Activated CD8-positive, alpha-beta memory T cell treated with anti-CD3 and anti-CD28 coated beads, Interleukin-2, amount 50 U/mL, for 1 hour (primary cell): ENCODE results near the gene IPO4.

Experiments used
- DNase-seq: peaks from one replicate; pipeline ENCODE4 v3.0.0-alpha.2; 2020; ENCODE audit errors: extremely low read depth

The IPO4 gene

DNA sequence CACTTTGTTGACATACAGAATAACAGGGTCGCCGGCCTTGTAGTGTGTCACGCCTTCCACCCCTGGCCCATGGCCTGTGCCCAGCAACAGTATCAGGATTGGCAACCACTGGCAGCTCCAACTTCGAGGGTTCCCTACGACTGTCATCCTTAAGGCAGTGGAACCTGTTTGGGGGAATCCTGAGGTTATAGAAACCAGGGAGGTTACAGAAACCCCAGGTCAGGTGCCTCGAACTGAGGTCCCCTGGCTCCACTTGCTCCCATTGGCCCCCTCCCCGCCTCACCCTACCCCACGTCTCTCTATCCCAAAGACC lies 6.2 kb upstream of the IPO4 start:
- DNase-seq: no peak

- DNase-seq: no peak
These were observed 5.7 kb upstream of the IPO4 start for GRCh38 chr14:24194186-24194872.

DNA sequence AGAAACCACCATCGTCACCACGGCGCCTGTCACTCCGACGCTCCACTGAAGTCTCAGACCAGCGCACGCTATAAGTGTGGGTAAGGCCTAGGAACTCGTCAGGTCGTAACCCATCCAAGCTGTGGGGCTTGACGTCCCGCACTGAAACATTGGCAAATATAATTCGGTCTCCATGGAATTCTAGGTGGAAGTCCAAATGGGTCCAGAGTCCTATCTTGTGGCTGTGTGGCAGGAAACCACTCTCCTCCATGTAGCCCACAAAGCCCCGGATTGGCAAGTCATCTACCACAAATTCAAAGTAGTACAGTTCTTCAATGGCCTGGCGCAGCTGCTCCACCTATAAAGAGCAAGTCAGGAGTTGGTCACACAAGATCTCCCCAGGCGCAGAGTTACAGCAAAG lies 4.3 kb upstream of the IPO4 start:
- no peak for DNase-seq

DNA sequence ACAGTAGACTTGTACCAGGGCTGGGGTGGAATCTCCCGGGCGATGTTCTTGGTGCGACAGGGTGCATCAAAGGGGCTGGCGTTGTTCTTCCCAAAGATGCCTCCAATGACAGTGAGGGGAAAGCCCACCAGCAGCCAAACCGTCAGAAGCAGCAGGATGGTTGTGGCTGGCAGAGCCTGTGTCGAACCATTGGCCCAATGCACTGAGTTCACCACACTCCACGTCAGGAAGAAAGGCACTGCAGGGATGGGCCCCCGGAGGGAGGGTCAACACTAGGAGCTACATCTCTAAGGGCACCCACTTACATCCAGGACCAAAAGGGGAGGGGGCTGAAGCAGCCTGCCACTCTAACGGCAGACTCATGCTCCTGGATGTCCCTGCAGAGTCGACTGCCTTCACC lies 1.8 kb upstream of the IPO4 start:
- no peak for DNase-seq

DNA sequence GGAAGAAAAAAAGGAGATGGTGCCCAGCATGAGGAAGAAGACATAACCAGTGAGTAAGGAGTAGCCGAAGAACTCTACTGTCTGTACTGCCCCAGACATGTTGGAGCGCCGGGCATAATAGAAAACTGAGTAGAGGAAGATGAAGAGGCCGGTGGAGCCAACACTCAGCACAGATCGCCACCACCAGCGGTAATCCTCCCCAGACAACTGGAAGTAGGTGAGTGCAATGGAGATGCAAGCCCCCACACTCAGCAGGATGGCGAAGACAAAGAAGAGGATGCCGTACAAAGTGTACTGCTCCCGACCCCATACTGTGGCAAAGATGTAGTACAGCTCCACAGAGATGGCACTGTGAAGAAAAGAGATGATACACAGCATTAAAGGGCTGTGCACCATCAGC lies 844 bp upstream of the IPO4 start:
- no peak for DNase-seq

DNA sequence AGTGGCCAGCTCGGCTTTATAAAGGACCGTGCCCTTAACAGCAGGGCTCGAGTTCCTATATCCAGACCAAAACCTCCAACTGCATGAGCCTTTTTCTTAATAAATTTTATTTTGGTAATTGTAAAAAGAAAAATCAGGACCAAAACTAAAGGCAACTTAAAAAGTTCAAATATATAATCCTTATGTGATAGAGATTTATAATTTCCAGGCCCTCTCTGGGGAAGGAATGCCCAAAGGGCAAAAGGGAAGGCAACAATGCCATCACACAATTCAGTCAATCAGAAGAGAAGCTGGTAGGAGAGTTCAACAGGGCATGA lies 401 bp upstream of the IPO4 start:
- DNase-seq: no peak

- no peak for DNase-seq
These were observed 1.1 kb downstream of the IPO4 start for GRCh38 chr14:24187539-24187915.

DNA sequence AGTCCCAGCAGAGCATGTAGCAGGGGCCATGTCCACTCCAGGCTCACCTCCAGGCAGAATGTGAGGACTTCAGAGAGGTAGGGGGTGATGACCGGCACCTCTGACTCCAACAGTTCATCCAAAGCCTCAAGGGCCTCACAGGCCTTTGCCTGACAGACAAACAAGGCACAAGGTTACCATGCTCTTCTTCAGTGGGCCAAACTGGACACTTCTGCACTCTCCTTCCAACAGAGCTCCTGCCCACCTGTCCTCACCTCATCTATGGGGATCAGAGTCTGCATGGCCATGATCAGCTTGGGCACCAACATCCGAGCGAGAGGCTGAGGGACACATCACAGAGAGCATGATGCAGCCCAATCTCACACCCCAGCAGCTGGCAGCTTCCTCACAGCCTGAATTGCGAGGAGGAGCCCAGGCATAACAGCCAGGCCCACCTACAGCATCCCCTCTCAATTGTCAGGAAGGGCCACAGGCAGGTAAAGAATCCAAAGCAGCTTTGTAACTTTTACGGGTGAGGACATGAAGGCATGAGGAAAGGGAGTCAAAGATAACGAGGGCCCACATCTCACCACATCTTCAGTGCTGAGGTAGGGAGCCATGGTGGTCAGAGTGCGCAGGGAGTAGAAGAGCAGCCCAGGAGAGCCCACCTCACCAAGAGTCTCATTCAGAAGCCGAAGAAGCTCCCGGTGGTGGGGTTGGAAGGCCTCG lies 1.6 kb downstream of the IPO4 start:
- DNase-seq: no peak

DNA sequence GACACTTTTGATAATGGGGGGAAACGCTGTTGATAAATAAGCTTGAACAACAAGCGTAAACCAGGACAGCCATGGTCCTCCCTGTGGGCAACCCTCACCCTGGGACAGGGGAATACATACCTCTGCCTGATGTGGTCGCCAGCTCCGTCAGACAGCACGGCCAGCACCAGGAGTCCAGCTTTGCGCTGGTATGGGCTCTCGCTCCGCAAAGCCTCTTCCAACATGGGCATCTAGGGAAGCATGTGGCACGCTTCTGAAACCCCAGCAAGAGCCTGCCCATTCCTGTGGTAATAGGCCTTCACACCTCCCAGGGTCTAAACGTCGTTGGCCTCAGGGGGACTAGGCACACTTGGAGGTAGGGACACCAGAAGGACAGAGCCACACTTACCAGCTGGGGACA lies 2.9 kb downstream of the IPO4 start:
- no peak for DNase-seq

- DNase-seq: no peak
These were observed 3.6 kb downstream of the IPO4 start for GRCh38 chr14:24185026-24185425.

- no peak for DNase-seq
These were observed 4.3 kb downstream of the IPO4 start for GRCh38 chr14:24184104-24184970.

DNA sequence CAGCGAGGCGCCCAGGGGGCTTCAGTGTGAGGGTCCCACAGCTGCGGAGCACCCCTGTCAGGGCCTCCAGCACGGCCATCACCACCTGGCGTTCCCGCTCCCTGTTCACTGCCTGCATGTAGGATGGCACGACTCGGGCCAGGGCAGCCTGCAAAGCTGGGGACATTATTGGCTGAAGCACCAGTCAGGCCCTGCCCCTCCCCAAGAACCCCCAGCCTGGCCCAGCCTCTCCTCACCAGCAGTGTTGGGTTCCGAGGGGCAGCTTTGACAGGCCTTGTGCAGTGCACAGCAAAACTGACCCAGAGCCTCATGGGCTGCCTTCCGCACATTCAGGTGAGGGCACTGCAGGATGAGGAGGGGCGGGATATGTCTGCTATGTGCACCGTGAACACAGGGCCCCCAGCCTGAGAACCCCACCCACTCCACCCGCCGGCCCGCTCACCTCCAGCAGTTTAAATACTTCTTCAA lies 5.6 kb downstream of the IPO4 start:
- DNase-seq: no peak

- DNase-seq: no peak
These were observed 6.3 kb downstream of the IPO4 start for GRCh38 chr14:24182110-24182882.

- DNase-seq: no peak
These were observed 7.1 kb downstream of the IPO4 start for GRCh38 chr14:24181371-24182077.

DNA sequence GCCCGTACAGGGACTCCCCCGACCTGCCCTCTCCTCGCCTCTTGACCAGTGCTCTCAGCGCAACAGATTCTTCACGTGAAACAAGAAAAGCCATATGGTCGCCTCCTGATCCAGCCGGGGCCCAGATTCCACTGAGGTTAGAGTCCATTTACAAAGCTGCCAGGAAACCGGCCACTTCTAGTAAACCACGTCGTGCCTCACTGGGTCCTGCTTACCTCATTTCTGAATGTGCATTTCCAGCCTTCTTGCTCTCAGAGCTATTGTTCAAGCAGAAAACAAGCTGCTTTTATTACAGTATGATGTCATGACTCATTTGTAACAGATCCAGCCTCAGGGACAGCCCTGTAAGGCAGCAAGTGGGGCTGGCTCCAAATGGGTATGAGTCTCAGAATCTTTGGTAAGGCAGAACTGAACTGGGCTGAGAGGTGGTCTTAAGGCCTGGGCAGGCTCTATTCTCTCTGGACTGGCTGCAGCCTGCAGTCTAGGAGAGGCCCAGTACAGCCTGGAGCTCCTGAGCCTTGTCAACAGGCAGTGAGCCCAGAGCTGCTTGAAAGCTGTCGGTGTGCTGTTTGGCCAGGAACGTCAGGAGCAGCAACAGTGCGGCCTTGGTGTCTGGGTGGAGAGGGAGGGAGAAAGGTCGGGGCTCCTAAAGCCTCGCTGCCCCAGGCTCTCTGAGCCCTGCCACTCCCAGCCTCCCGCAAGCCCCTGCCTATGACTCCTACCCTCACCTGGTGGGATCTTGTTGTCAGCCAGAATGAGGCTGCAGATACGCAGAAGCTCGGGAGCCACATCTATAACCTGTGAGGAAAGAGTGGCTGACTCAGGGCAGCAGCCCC lies 8.4 kb downstream of the IPO4 start:
- DNase-seq: no peak

DNA sequence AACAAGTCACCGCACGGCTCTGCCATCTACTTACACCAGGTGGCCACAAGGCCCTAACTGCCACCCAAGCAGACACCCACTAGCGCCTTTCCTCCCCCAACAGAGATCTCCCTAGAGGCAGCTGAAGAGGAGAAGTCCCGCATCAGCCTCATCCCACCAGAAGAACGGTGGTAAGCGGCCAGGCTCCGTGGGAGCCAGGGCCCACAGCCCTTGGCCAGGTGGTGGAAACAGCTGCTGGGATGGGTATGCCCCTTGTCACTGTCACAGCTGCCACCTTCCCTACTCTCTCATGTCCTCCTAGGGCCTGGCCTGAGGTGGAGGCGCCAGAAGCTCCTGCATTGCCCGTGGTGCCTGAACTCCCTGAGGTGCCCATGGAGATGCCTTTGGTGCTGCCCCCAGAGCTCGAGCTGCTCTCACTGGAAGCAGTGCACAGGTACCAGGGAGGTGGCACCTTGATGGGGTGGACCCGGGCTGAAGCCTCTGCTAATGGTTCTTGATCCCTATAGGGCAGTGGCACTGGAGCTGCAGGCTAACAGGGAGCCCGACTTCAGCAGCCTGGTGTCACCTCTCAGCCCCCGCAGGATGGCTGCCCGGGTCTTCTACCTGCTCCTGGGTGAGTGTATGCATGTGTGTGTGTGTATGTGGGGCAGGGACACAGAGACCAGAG lies 9.2 kb downstream of the IPO4 start:
- no peak for DNase-seq

DNA sequence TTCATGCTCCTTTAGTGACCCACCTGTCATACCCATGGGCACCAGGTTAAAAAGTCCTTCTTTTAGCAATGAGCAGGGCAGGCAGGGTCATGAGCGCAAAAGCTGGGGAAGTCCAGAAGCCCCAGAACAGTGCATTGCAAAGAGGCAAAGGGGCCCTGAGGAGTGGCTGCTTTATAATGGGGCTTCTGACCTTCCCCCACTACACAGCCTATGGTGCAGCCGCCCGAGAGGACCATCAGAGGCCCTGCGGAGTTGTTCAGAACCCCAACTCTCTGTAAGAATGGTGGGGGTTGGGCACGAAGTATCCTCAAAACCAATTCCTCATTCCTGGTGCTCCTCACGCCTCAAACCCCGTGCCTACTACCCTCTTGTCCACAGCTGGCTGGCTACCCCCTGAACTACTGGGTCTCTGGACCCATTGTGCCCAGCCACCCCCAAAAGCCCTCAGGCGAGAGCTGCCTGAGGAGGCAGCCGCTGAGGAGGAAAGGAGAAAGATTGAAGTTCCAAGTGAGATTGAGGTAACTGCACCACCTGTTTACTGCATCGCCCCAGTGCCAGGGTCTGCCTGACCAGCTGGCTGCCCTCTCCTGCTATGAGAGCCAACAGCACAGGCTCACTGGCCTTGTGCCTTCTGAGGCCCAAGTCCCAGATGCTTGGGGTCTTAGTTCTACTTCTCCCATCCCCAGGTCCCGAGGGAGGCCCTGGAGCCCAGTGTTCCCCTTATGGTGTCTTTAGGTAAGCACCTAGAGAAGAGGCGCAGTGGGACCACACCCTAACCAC lies 10.0 kb downstream of the IPO4 start:
- DNase-seq: no peak

DNA sequence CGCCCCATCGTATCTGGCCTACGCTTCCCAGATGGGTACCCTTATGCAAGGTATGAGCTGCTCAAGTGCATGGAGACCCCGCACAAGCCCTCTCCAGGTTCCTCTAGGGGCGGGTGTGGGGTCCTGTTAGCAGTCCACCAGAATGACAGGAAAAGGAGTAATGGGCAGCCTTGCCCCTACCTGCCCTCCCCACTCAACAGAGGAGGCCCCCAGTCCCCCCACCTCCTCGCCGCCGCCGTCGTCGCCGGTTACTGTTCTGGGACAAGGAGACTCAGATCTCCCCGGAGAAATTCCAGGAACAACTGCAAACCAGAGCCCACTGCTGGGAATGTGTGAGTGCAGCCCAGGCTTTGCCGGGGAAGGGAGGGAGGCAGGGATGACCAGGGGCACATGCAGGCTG lies 10.7 kb downstream of the IPO4 start:
- DNase-seq: no peak

DNA sequence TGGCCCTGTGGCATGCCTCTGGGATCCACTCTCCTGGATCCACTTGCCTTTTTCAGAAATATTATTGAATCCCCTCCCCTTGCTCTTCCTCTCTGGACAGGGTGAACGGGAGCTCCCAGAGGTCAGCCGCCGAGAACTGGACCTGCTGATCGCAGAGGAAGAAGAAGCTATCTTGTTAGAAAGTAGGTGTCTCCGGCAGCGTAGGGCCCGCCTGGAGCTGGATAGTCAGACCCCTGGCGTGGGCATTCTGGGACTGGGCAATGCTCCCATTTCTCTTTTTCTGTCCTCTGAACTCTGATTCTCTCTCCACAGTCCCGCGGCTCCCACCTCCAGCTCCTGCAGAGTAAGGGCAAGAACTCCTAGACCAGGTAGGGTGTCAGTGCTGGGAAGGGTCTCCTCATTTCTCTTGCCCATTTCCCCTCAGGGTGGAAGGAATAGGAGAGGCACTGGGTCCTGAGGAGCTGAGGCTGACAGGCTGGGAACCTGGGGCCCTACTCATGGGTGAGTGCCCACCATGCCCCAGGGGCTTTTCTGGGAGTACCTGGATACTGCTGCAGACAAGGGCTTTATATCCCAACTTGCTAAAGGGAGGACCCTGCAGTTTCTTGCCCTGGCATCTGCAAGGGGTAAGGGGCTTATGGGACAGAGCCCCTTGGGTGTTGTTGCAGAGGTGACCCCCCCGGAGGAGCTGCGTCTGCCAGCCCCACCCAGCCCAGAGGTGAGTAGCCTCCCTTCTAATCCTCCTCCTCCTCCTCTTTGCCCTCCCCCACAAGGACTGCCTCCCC lies 11.4 kb downstream of the IPO4 start:
- DNase-seq: no peak
